H1 (cell line): ENCODE measurements around the gene MAGI1. TPM values are rescaled to one million over a fixed set of nuclear protein-coding genes. Genes with fewer than 3 reads are reported as not detected.

Experiments
- CREB1 ChIP-seq: IDR thresholded peaks from 2 replicates; pipeline ENCODE4 v1.6.1; 2012; ENCODE audit warnings: inconsistent platforms
- KDM1A ChIP-seq: fragments of 200-600, 300-600 bp; sonication (generic); IDR thresholded peaks from 2 replicates; pipeline ENCODE4 v1.7.1; 2016; ENCODE audit warnings: mild to moderate bottlenecking, low read length, borderline replicate concordance
- PHF8 ChIP-seq: fragments of 200-600 bp; sonication (generic); conservative IDR thresholded peaks from 2 replicates; pipeline ENCODE4 v1.7.1; 2012; ENCODE audit warnings: low read depth, mild to moderate bottlenecking, inconsistent platforms, low read length, moderate library complexity
- polyA plus RNA-seq, 7 experiments: library from polyadenylated mRNA; depleted of rRNA in 3 of 7; stranded (reverse) in 5 of 7; unstranded in 2 of 7; fragments of >200 nt in 5 of 7; fragments of 200-250 nt in 2 of 7; gene quantifications; 1 replicate in 5 of 7; 2 replicates in 1 of 7; 4 replicates in 1 of 7; pipeline versions ENCODE4 v1.2.1 to v1.2.3, GENCODE V29; 2011 to 2013; ENCODE audit warnings: missing spikeins in 2 of 7, mixed read lengths in 2 of 7
- total RNA-seq: library from RNA; stranded (reverse); fragmentation: NEBNext Ultra II Directional; extraction: Animal tissue kit (Norgen Biotek cat#: 25700); gene quantifications from 2 replicates; pipeline ENCODE4 v1.2.1, GENCODE V29; 2021
- TF ChIP-seq, protein P1 (sequence below): fragments of 300-600 bp; sonication (generic); IDR thresholded peaks from 2 replicates; pipeline ENCODE4 v1.7.1; 2012; ENCODE audit warnings: low read length, moderate library complexity, mild to moderate bottlenecking, inconsistent platforms; ENCODE audit not compliant: insufficient replicate concordance

Gene MAGI1
- total and polyA plus RNA-seq, 2 of the 8 experiments (the other 6 are each of a cell fraction or from before 2014, with no cell fraction given): 19.8 to 78.0 TPM

DNA sequence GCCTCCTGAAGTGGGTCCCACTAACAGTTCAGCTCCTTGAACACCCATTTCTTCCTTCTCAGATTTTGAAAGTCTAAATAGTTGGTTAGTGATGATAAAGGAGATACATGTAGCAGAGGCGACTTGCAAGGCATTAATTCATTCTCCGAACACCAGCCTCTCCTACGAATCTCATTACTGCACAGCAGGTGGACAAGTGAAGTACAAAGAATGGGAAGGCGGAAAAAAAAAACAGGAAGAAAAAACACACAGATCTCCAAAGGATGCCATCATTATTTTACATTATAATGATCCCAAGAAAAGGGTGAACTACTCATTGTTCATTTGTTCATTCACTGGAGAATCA lies 276.5 kb downstream of the MAGI1 start (continued):
- TF ChIP-seq, protein P1, sequence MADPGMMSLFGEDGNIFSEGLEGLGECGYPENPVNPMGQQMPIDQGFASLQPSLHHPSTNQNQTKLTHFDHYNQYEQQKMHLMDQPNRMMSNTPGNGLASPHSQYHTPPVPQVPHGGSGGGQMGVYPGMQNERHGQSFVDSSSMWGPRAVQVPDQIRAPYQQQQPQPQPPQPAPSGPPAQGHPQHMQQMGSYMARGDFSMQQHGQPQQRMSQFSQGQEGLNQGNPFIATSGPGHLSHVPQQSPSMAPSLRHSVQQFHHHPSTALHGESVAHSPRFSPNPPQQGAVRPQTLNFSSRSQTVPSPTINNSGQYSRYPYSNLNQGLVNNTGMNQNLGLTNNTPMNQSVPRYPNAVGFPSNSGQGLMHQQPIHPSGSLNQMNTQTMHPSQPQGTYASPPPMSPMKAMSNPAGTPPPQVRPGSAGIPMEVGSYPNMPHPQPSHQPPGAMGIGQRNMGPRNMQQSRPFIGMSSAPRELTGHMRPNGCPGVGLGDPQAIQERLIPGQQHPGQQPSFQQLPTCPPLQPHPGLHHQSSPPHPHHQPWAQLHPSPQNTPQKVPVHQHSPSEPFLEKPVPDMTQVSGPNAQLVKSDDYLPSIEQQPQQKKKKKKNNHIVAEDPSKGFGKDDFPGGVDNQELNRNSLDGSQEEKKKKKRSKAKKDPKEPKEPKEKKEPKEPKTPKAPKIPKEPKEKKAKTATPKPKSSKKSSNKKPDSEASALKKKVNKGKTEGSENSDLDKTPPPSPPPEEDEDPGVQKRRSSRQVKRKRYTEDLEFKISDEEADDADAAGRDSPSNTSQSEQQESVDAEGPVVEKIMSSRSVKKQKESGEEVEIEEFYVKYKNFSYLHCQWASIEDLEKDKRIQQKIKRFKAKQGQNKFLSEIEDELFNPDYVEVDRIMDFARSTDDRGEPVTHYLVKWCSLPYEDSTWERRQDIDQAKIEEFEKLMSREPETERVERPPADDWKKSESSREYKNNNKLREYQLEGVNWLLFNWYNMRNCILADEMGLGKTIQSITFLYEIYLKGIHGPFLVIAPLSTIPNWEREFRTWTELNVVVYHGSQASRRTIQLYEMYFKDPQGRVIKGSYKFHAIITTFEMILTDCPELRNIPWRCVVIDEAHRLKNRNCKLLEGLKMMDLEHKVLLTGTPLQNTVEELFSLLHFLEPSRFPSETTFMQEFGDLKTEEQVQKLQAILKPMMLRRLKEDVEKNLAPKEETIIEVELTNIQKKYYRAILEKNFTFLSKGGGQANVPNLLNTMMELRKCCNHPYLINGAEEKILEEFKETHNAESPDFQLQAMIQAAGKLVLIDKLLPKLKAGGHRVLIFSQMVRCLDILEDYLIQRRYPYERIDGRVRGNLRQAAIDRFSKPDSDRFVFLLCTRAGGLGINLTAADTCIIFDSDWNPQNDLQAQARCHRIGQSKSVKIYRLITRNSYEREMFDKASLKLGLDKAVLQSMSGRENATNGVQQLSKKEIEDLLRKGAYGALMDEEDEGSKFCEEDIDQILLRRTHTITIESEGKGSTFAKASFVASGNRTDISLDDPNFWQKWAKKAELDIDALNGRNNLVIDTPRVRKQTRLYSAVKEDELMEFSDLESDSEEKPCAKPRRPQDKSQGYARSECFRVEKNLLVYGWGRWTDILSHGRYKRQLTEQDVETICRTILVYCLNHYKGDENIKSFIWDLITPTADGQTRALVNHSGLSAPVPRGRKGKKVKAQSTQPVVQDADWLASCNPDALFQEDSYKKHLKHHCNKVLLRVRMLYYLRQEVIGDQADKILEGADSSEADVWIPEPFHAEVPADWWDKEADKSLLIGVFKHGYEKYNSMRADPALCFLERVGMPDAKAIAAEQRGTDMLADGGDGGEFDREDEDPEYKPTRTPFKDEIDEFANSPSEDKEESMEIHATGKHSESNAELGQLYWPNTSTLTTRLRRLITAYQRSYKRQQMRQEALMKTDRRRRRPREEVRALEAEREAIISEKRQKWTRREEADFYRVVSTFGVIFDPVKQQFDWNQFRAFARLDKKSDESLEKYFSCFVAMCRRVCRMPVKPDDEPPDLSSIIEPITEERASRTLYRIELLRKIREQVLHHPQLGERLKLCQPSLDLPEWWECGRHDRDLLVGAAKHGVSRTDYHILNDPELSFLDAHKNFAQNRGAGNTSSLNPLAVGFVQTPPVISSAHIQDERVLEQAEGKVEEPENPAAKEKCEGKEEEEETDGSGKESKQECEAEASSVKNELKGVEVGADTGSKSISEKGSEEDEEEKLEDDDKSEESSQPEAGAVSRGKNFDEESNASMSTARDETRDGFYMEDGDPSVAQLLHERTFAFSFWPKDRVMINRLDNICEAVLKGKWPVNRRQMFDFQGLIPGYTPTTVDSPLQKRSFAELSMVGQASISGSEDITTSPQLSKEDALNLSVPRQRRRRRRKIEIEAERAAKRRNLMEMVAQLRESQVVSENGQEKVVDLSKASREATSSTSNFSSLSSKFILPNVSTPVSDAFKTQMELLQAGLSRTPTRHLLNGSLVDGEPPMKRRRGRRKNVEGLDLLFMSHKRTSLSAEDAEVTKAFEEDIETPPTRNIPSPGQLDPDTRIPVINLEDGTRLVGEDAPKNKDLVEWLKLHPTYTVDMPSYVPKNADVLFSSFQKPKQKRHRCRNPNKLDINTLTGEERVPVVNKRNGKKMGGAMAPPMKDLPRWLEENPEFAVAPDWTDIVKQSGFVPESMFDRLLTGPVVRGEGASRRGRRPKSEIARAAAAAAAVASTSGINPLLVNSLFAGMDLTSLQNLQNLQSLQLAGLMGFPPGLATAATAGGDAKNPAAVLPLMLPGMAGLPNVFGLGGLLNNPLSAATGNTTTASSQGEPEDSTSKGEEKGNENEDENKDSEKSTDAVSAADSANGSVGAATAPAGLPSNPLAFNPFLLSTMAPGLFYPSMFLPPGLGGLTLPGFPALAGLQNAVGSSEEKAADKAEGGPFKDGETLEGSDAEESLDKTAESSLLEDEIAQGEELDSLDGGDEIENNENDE: peak; percentile 37
- TF ChIP-seq CREB1 (no peak), PHF8 (no peak), KDM1A (no peak)
- TF ChIP-seq, all 59 proteins: peak for 1
